T-helper 1 cell treated with Interleukin-12 subunit alpha and Interleukin-12 subunit beta and Interleukin-4 antibody, amounts not matched to agents 30 μg/mL and 1 μg/mL, for 36 hours (primary cell): ENCODE measurements around the gene ZAR1L.

Source experiments
- H3K27ac Mint-ChIP-seq: one replicate; pipeline ENCODE4 v1.8.0; 2021; ENCODE audit warnings: mild to moderate bottlenecking, mixed read lengths
- H3K27me3 Mint-ChIP-seq: one replicate; pipeline ENCODE4 v1.8.0; 2021; ENCODE audit warnings: low read depth, mixed read lengths
- H3K36me3 Mint-ChIP-seq: one replicate; pipeline ENCODE4 v1.8.0; 2021; ENCODE audit warnings: low read depth, mixed read lengths
- H3K4me1 Mint-ChIP-seq: one replicate; pipeline ENCODE4 v1.8.0; 2021; ENCODE audit warnings: low read depth, mixed read lengths
- H3K4me3 Mint-ChIP-seq: one replicate; pipeline ENCODE4 v1.8.0; 2021; ENCODE audit warnings: mild to moderate bottlenecking, moderate library complexity, mixed read lengths
- H3K9me3 Mint-ChIP-seq: one replicate; pipeline ENCODE4 v1.8.0; 2021; ENCODE audit warnings: mixed read lengths

Gene ZAR1L

DNA sequence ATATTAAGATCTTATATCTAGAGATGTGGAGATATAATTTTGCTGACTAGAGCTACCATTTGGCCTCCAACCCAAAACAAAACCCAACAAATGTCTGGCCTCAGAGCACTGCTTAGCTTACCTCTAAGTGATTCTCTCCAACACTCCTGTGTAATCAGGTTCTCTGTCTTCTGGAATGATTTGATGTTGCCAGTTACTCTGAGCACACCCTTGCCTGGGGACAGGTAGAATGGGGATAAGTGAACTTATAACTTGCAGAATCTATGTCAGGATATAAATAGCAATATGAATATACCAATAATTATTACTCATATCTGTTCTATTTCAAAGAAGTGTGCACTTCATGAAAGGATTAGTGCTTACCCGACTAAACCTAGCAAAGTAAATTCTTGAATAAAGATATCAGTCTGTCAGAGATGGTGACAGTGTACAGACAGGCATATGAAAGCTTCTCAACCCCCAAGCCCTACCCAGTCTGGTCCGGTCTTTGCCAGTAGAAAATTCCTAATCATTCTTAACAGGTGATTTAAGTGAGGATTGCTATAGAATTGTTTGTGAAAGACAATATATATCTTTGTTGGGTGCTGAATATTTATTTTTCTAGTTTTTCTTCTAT, 33.0 kb downstream of the ZAR1L start:
- peaks cover 4% of the 10 kb centered on the region for H3K36me3 Mint-ChIP-seq
- no peak overlapping the region for H3K4me3 Mint-ChIP-seq
- peaks cover 3% of the 10 kb centered on the region for H3K4me1 Mint-ChIP-seq
- H3K9me3 Mint-ChIP-seq = no peaks in the 10 kb centered on the region
- H3K27ac Mint-ChIP-seq = no peak overlapping the region
- H3K27me3 Mint-ChIP-seq = no peaks in the 10 kb centered on the region

DNA sequence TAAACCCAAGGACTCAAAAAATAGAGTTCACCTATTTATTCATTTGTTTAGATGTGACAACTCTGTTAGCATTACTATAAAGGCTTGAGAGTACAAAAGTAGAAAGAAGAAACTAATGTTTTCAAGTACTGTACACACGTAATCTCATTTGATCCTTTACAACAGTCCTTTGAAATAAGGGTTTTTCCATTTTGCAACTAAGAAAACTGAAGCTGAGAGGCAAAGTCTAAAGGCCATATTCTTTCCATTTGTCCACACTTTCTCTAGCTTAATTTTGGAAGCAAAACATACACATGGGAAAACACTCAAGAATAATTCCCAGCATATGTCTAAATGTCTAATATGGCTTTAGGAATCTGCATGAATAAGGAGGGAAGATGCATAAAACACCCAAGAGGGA, 34.1 kb downstream of the ZAR1L start:
- Mint-ChIP-seq H3K9me3 (no peaks in the 10 kb centered on the region), H3K27me3 (no peaks in the 10 kb centered on the region), H3K36me3 (peaks cover 4% of the 10 kb centered on the region), H3K4me1 (peaks cover 3% of the 10 kb centered on the region), H3K27ac (no peak overlapping the region), H3K4me3 (no peak overlapping the region)

DNA sequence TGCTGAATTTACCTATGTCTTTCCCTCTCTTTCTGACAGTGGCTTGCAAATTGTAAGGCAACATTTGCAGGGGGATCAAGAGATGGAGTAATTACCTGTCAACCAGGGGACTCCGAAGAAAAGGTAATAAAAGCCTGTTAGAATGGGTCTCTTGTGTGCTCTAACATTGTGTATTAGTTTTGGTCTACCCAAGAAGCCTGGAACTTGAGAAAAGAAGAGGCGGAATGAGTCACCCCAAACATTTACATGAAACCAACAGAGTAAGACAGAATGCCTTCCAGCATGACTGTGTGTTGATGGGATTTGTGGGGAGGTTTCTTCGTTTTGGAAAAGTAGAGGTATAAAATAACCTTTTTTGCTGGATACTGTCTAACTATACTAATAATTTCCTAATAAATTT, 36.7 kb downstream of the ZAR1L start:
- Mint-ChIP-seq H3K4me3 (no peak overlapping the region), H3K36me3 (peaks cover 4% of the 10 kb centered on the region), H3K9me3 (no peaks in the 10 kb centered on the region), H3K27me3 (no peaks in the 10 kb centered on the region), H3K27ac (no peak overlapping the region), H3K4me1 (peaks cover 3% of the 10 kb centered on the region)

DNA sequence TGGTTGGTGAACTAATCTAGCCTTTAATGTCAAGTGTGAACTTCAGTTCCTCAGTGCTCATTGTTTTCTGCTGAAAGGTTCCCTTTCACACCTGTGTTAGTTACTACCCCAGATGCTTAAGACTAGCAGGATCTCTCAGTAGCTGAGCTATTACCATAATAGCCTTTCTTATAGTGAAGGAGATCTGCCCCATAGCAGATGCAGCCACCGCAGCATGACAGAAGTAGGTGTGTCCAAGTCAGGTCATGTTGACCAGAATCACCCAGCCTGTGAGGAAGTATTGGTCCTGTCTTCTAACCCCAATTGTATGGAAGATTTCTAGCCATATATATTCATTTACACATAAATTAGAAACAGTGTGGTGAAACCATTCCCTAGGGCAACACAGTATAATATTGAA, 37.3 kb downstream of the ZAR1L start:
- H3K27me3 Mint-ChIP-seq = no peaks in the 10 kb centered on the region
- peaks cover 3% of the 10 kb centered on the region for H3K4me1 Mint-ChIP-seq
- H3K36me3 Mint-ChIP-seq = peaks cover 4% of the 10 kb centered on the region
- no peaks in the 10 kb centered on the region for H3K9me3 Mint-ChIP-seq
- H3K27ac Mint-ChIP-seq = no peak overlapping the region
- H3K4me3 Mint-ChIP-seq = no peak overlapping the region

DNA sequence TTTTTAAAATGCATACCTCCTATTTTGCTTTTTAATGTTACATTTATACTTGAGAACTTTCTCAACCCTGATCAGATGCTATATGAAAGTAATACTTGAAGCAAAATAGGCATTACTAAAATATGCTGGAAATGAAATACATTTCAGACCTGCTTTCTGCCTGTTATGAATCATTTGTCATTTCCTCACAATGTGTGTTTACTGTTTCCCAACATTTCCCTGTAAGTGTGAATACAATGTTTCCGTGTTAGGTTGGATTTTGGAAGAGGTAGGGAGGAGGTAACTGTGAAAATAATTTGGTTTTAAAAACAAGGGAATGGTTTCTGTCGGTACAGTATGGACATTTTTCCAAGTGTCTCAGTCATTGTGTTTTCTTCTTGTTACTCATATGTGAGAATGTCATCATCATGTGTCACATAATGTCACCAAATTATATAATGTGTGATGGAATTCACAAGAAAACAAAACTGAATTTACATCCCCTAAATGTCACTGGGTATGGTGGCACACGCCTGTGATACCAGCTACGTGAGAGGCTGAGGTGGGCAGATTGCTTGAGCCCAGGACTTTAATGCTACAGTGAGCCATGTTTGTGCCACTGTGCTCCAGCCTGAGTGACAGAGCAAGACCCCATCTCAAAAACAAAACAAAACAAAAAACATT, 43.0 kb downstream of the ZAR1L start:
- H3K36me3 Mint-ChIP-seq = peaks cover 2% of the 10 kb centered on the region
- peaks cover 1% of the 10 kb centered on the region for H3K4me1 Mint-ChIP-seq
- H3K4me3 Mint-ChIP-seq = no peak overlapping the region
- H3K27me3 Mint-ChIP-seq = no peaks in the 10 kb centered on the region
- H3K9me3 Mint-ChIP-seq = no peaks in the 10 kb centered on the region
- no peak overlapping the region for H3K27ac Mint-ChIP-seq

DNA sequence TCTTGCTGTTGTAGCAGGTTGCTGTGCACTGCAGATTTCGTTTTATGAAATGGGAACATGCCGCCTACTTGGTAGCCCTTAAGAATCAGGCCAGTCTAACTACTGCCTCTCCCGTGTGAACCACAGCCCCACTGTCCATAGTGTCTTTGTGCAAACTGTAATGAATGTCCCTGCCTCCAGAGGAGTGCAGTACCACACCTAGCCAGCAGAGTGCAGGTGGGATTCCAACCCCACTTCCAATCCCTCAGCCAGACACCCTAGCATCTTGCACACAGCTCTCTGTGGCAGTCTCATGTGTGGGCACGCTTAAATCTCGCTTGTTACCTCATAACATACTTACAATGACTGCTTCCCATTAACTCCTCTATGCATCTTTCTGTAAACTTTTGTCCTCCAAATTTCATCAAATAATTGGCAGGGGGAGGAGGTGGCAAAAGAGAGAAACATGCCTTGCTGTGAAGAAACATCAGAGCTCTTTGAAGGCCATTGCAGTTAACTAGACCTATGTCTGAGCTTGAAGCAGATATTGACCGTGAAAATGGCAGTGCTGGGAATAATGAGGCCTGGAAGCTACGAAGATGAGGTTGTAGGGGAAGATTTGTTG, 47.2 kb downstream of the ZAR1L start:
- no peak overlapping the region for H3K27ac Mint-ChIP-seq

DNA sequence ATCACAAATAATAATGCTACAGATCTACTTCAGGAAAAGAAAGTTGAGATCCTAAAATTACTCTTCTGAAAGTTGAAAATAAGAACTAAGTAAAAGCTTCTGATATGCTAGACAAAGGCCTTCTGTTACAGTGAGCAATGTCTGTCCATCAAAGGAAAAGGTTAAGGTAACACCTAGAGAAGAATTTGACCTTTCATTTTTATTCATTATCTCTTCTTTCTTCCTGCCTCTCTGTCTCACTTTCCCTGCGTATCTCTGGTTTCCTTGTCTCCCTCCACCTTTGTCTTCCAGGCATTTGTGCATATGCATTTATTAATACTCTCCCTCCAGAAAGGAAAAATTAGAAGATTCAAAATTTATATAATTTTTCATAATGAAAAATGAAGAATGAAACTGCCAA, 49.0 kb downstream of the ZAR1L start:
- H3K4me1 Mint-ChIP-seq = no peaks in the 10 kb centered on the region
- no peak overlapping the region for H3K4me3 Mint-ChIP-seq
- H3K27ac Mint-ChIP-seq = no peak overlapping the region
- no peaks in the 10 kb centered on the region for H3K9me3 Mint-ChIP-seq
- H3K27me3 Mint-ChIP-seq = no peaks in the 10 kb centered on the region
- peaks cover 2% of the 10 kb centered on the region for H3K36me3 Mint-ChIP-seq

More for the DNA sequence above, 47.2 kb downstream of the ZAR1L start:
- Mint-ChIP-seq H3K36me3 (peaks cover 2% of the 10 kb centered on the region), H3K9me3 (no peaks in the 10 kb centered on the region), H3K4me3 (no peak overlapping the region), H3K4me1 (peaks cover 1% of the 10 kb centered on the region), H3K27me3 (no peaks in the 10 kb centered on the region)

DNA sequence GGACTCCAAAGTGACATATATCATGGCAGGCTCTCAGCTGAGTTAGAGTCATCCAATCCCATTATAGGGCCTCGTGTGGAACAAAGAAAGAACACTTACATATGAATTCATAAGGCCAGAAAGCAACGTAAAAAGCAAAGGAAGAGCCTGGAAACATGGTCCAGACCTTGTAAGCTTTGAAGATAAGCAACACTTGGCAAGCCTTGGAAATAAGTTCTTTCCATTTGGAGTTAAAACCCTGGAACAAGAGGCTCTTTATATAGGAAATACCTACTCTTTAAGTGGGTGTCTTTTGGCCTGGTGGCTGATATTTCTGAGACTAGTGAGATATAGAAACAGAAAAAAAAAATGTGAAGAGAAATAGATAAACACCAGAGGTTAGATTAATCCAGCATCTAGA, 49.4 kb downstream of the ZAR1L start:
- peaks cover 2% of the 10 kb centered on the region for H3K36me3 Mint-ChIP-seq
- no peak overlapping the region for H3K4me3 Mint-ChIP-seq
- no peaks in the 10 kb centered on the region for H3K27me3 Mint-ChIP-seq
- H3K9me3 Mint-ChIP-seq = no peaks in the 10 kb centered on the region
- H3K27ac Mint-ChIP-seq = no peak overlapping the region
- H3K4me1 Mint-ChIP-seq = no peaks in the 10 kb centered on the region

DNA sequence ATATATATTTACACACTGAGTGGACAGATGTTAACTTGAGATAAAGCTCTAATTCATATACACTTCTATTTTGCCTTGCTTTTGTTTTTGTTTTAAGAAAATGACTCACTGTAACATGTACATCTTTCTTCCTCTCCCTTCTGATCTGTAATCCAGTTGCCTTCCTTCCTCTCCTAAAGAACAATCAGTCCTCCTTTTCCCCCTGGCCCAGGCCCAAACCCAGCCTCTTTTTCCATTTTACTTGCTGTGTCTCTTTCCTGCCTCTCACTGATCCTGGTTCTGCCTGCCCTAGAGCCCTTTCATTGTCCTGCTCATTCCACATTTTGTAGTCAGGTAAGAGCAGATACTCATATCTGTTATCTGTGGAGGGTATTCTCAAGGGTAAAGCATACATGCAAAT, 50.8 kb downstream of the ZAR1L start:
- no peak overlapping the region for H3K27ac Mint-ChIP-seq
- no peaks in the 10 kb centered on the region for H3K27me3 Mint-ChIP-seq
- no peaks in the 10 kb centered on the region for H3K4me1 Mint-ChIP-seq
- peaks cover 2% of the 10 kb centered on the region for H3K36me3 Mint-ChIP-seq
- H3K4me3 Mint-ChIP-seq = no peak overlapping the region
- H3K9me3 Mint-ChIP-seq = no peaks in the 10 kb centered on the region

DNA sequence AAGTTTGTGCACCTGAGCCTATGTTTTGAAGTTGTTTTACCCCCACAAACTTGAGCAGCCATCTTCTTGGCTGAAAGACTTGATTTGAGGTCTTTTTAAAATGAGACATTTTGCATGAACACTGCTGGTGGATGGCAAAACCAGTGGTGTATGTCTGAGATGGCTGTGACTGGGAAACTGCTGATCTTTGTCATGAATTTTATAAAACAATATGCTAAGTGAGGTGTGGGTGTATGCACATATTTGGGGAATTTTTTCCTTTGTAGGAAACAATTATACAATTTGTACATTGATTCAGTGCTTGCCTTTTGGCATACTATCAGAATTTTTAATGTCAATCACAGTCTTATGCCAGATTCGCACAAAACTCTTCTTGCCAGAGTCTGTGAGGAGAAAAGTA, 52.5 kb downstream of the ZAR1L start:
- no peaks in the 10 kb centered on the region for H3K4me1 Mint-ChIP-seq
- H3K27me3 Mint-ChIP-seq = no peaks in the 10 kb centered on the region
- H3K4me3 Mint-ChIP-seq = no peak overlapping the region
- H3K27ac Mint-ChIP-seq = no peak overlapping the region
- H3K9me3 Mint-ChIP-seq = no peaks in the 10 kb centered on the region
- peaks cover 2% of the 10 kb centered on the region for H3K36me3 Mint-ChIP-seq

DNA sequence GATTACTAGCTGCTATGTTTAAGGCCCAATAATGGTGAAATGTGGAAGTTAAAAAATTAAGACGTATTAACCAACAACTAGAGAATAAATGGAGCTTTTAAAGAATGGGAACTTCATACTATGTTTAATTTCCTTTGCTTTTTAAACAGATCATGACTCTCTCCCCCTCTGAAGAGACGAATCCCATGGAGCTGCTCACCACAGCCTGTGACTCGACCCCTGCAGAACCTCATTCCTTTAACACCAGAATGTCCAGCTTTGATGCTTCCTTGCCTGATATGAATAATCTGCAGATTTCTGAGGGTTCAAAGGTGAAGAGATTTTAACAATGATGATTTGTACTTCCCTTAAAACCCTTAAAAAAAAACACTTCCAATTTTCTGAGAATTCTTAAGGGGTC, 53.0 kb downstream of the ZAR1L start:
- H3K9me3 Mint-ChIP-seq = no peaks in the 10 kb centered on the region
- H3K36me3 Mint-ChIP-seq = peaks cover 2% of the 10 kb centered on the region
- no peak overlapping the region for H3K27ac Mint-ChIP-seq

DNA sequence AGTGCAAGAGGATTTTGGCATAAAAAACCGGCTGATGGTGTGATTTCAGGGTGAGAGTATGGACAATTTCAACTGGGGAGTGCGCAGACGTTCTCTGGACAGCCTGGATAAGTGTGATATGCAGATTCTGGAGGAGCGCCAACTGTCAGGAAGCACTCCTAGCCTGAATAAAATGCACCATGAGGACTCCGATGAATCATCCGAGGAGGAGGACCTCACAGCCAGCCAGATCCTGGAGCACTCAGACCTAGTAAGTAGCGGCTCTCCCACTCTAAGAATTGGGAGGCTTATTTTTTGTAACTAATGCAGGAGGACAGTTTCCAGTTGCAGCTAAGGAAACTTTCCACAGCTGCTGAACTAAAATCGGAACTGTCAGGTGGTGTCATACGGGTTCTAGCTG, 53.6 kb downstream of the ZAR1L start:
- no peaks in the 10 kb centered on the region for H3K27me3 Mint-ChIP-seq
- no peaks in the 10 kb centered on the region for H3K9me3 Mint-ChIP-seq
- no peaks in the 10 kb centered on the region for H3K4me1 Mint-ChIP-seq
- H3K36me3 Mint-ChIP-seq = peaks cover 2% of the 10 kb centered on the region
- H3K27ac Mint-ChIP-seq = no peak overlapping the region
- H3K4me3 Mint-ChIP-seq = no peak overlapping the region

More for the DNA sequence above, 53.0 kb downstream of the ZAR1L start:
- Mint-ChIP-seq H3K4me1 (no peaks in the 10 kb centered on the region), H3K4me3 (no peak overlapping the region), H3K27me3 (no peaks in the 10 kb centered on the region)

DNA sequence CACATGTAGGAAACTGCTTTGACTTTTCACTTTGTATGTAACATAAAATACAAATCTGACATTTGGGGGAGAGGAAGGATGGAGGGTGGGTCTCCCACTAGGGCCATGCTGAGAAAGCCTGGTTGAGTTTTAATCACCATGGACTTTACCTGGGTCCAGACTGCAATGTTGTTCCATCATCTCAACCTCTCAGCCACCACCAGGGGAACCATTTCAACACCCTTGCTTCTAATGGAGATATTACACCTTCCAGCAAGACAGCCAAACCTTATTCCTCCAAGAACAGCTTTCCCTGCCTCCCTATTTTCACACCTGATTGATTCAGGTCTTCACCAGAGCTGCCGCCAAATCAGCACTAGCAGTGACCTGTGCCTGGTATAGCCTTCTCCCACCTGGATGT, 56.0 kb downstream of the ZAR1L start:
- H3K36me3 Mint-ChIP-seq = peaks cover 2% of the 10 kb centered on the region
- H3K4me3 Mint-ChIP-seq = no peak overlapping the region
- no peaks in the 10 kb centered on the region for H3K9me3 Mint-ChIP-seq
- no peaks in the 10 kb centered on the region for H3K27me3 Mint-ChIP-seq
- H3K27ac Mint-ChIP-seq = no peak overlapping the region
- peaks cover 4% of the 10 kb centered on the region for H3K4me1 Mint-ChIP-seq

DNA sequence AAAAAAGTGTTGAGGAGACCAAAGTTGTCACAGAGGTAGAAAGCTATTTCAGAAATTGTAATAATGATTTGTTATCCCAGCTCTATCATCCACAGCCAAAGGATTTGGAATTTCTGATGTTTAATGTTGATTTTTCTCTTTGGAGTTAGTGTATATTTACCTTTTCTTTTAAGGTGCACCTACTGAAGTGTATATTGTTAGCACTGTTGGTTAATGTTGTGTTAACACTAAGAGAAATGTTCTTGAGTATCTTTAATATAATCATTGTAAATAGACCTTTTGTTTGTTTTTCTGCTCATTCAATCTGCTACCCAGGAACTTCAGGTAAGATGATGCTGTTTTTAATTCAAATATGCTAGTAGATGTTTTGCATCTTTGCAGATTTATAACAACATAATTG, 57.5 kb downstream of the ZAR1L start:
- Mint-ChIP-seq H3K27ac (no peak overlapping the region), H3K9me3 (no peaks in the 10 kb centered on the region)

DNA sequence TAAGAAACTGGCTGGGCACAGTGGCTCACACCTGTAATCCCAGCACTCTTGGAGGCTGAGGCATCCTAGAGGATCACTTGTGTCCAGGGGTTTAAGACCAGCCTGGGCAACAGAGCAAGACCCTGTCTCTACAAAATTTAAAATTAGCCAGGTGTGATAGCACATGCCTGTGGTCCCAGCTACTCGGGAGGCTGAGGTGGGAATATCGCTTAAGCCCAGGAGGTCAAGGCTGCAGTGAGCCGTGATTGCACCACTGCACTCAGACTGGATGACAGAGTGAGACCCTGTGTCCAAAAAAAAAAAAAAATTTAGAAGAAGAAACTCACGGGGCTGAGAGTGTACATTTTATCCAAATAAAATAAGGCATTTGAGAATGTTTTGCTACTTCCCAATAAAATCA, 58.9 kb downstream of the ZAR1L start:
- no peak overlapping the region for H3K4me3 Mint-ChIP-seq
- peaks cover under 1% of the 10 kb centered on the region for H3K36me3 Mint-ChIP-seq
- H3K9me3 Mint-ChIP-seq = no peaks in the 10 kb centered on the region
- peaks cover 6% of the 10 kb centered on the region for H3K4me1 Mint-ChIP-seq
- no peak overlapping the region for H3K27ac Mint-ChIP-seq
- no peaks in the 10 kb centered on the region for H3K27me3 Mint-ChIP-seq

More for the DNA sequence above, 57.5 kb downstream of the ZAR1L start:
- Mint-ChIP-seq H3K4me3 (no peak overlapping the region), H3K4me1 (peaks cover 6% of the 10 kb centered on the region), H3K36me3 (peaks cover 2% of the 10 kb centered on the region), H3K27me3 (no peaks in the 10 kb centered on the region)
